ENCODE data around the gene ADCY3.

Gene ADCY3

DNA sequence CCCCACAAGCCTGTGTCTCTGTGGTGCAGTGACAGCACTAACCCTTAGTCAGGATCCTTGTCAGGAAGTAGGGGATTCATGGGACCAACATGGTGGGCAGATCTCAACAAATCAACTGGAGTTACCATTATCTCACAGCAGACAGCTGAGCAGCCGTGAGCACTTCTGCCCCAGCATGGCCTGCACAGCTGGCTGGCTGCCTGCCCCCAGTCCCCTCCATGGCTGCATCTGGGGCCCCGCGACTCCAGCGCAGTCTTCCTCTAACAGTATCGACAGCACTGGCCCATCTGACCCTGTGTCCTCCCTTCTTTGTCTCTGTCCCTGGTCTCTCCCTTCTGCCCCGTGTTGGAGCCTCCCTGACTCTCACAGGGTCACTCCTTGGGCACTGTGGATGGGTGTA, 4.7 kb upstream of the ADCY3 start:
- DNase-seq: no peak

DNA sequence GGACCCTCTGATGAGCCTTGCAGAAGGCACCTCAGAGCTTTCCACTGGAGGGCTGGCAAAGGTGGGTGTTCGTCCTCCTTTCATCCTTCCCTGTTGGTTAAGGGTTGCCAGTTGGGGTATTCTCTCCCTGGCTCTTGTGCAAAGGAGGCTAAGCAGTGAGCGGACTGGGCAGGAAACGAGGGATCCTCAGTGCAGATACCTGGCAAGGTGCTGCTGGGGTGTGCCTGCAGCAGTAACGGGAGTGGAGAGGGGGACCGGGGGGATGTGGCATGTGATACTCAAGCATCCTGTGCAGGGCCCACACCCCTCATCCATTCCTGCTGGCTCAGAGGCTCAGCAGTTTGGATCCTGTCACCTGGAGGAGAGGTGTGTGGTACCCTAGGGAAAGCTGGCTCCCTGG, 4.2 kb upstream of the ADCY3 start:
- no peak for DNase-seq

DNA sequence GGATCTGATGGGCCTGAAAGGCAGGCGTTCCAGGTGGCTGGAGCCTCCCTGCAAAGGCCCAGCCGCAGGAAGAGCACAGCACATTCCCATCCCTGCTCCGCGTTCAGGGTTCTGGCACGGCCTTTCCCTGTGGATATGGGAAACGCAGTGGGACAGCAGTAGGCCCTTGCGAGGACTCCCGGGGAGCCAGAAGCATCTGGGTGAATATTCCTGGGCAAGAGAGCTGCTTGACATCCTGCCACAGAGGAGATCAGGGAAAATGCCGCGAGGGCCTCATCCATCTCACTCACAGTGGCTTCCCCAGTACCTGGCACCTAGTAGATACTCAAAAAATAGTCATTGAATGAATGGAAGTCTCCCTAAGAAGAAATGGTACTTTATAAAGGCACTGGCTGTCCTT, 3.1 kb upstream of the ADCY3 start:
- DNase-seq: no peak

- DNase-seq: no peak
Observed at GRCh38 chr2:24922556-24922955, 2.5 kb upstream of the ADCY3 start.

- no peak for DNase-seq
Observed at GRCh38 chr2:24920809-24921441, 888 bp upstream of the ADCY3 start.

DNA sequence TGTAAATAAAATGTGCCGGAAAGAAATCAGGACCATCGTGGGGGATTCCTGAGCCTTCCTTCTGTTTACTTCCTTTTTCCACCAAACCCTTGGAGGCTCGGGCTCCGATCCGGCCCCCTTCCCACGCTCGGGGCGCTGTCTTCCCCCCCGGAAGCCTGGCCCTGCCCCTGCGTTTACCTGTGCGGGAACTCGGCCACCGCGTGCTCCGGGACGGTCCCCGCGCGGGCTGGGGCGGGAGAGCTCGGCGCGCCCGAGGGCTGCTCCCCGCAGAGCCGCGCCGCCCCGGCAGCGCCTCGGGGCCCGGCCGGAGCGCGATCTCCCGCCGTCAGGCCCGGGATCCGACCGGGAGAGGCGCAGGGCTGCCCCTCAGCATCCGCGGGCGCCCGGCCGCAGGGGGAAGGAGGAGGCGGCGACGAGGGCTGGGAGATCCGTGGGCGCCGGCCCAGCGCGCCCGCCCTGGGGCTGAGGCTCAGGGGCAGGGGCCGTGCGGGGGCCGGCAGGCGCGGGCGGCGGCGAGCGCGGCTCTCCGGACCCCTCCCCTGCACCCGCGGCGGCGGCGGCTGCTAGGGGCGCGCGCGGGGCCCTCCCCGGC, 435 bp downstream of the ADCY3 start:
- DNase-seq: no peak

DNA sequence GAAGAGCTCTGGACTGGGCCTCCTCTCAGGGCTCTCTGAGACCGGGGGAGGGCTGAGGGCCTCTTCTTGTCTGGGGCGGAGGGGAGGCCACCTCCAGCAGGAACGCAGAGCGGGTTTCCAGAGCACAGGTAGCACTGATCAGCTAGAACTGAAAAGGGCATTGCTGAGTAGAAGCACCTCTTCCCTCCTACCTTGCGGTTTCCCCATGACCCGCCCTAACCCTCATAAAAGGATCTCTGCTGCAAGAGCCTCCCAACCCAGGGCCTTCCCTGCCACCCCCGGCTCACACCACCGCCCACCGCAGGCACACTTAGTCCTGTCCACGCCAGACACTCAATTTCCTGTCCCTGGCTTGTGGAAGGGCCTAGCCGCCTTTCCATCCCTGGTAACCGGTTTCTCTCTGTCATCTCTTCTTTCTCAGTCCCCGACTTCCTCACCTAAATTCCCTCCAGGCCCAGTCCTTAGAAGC, 966 bp downstream of the ADCY3 start:
- no peak for DNase-seq

- DNase-seq: no peak
Observed at GRCh38 chr2:24918326-24919036, 1.6 kb downstream of the ADCY3 start.

GRCh38 chr2:24917731-24918325, 2.2 kb downstream of the ADCY3 start:
- no peak for DNase-seq

DNA sequence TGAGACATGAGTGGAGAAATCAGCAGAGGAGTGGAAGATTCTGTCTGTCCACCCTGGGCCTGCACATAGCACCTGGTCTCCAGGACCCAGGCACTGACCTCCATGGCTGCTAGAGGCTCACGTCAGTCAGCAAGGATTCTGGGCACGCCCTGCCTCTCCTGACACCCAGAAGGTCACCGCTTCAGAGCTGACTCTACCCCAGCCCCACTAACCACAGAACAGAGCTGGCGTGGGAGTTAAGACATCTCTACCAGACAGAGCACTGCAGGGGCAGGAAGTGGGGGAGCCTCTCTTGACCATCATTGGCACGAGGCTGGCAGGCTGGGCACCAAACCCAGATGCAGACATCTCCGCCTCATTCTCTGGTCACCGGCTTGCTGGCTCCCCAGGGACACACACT, 3.0 kb downstream of the ADCY3 start:
- no peak for DNase-seq

DNA sequence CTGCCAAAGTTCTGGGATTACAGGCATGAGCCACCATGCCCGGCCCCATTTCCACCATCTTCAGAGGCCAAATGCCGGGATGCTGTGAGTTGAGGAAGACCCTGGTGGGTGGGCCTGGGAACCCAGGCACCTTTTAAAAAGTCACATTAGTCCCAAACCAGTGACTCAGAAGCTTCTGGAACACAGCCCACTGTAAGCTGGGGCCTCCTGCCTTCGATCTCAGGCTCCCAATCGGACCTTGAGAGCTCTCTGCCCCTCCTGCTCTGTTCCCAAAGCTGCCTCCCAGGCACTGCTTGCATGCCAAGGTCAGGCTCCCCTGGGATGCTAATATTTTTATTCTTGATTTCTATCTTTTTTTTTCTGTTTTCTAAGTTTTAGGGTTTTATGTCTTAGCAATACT, 4.2 kb downstream of the ADCY3 start:
- no peak for DNase-seq

- DNase-seq: no peak
Observed at GRCh38 chr2:24915175-24915574, 4.9 kb downstream of the ADCY3 start.

DNA sequence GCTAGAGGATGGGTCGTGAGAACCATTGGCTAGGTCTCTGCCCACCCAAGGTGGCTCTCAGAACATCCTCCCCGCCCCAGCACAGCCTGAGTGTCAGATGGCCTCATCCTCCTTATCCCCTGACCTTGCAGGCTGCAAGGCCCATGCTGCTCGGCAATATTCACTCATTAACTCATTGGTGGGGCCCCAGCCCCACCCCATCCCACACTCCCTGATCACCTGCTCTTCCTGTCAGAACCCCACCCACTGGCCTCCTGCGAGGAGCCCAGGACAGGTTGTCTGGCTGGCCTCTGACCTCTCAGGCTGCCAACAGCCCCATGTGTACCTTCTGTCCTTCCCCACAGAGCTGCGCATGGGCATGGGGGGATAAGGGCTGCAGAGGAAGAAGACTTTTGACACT, 5.3 kb downstream of the ADCY3 start:
- DNase-seq: no peak

DNA sequence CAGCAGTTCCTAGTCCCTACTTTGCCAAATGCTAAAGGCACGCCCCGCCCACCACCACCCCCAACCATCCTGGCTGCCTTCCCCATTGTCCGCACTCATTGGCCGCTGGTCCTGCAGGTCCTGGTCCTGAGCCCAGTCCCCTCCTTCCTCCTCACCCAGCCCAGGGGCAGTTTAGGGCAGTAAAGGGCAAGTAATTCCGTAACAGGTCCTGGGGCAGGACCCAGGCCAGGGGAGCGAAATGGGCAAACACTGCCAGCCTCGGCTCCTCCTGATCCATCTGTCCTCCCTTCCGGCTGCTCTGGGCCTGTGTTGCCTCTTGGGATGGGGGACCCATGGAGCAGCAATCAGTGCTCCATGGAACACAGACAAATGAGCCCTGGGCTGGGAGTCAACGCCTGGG, 6.1 kb downstream of the ADCY3 start:
- no peak for DNase-seq

GRCh38 chr2:24912986-24913385, 7.1 kb downstream of the ADCY3 start:
- DNase-seq: no peak

DNA sequence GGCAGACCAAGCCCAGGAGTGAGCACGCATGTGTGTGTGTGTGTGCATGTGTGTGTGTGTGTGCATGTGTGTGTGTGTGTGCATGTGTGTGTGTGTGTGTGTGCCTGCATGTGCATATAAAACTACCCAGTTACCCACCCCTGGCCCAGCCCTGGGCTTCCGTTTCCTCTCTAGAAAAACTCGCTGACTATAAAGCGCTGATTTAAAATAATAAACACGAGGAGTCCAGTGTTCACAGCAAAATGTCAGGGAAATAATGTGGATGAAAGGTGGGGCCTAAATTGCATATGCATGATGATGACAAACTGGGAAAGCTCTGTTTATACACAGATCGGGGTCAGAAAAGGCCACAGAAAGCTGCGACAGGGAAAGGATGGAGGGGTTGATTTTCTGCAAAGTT, 7.5 kb downstream of the ADCY3 start:
- DNase-seq: no peak

GRCh38 chr2:24910245-24910644, 9.8 kb downstream of the ADCY3 start:
- DNase-seq: no peak

- DNase-seq: no peak
Observed at GRCh38 chr2:24909555-24910177, 10.4 kb downstream of the ADCY3 start.

GRCh38 chr2:24908461-24908901, 11.6 kb downstream of the ADCY3 start:
- DNase-seq: no peak

DNA sequence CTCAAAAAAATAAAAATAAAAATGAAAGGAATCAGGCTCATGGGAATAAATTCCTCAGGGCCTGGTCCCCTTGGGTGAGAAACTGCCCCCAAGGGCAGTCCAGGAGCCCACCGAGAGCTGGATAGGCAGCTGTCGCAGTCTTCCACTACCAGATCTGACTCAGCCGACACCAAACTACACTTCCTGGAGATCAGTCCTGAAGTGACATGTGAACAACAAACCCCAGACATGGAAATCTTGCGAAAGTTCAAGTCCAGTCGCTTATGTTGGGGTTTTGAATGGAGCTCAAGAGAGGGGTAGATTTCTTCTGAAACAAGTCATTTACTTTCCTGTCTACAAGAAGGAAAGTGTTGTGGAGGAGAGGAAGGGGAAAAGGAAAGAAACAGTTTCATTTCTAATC, 12.9 kb downstream of the ADCY3 start:
- DNase-seq: no peak

- DNase-seq: no peak
Observed at GRCh38 chr2:24906466-24906865, 13.6 kb downstream of the ADCY3 start.

DNA sequence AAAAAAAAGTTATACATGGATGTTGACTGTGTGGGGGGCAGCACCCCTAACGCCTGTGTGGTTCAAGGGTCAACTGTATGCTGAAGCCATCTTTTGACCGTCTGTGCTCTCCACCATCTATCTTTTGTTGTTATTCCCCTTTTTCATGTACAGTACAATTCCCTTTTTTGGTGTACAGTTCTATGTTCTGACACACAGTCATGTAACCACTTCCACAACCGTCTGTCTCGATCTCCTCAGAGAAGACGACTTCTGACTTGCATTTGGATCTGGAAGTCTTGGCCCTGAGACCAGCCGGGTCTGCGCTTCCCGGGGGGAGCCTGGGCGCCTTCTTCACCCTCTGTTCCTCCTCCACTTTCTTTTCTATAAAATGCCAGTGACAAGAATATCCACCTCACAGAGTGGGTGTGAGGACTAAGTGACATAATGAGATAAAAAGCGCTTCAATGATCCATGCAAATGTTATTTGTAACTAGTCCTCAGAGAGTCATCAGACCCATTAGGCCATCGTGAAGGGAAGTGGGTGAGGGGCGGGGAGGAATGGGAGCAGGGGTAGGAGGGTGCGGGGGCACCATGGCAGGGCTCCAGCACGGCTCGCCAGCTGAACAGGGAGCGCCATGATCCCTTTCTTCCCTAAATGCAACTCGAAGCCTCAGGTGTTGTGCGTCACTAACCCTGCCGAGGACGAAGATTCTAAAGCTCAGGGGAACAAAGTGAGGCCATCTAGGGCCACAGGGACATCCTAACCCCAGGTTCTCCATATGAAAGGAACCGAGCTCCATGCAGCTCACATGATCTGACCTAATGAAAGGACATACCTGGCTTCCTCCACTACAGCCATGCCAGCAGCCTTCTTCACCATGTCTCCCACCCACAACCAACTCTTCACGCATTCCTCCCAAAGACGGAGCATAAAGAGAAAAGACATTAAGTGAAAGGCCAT, 16.6 kb downstream of the ADCY3 start:
- DNase-seq: no peak
